ENCODE results near the gene TMBIM6. TPM values are rescaled to one million over a fixed set of nuclear protein-coding genes. Genes with fewer than 3 reads are reported as not detected.

Gene TMBIM6
- polyA plus RNA-seq, 1 of the 3 experiments (the other 2 are of a cell fraction), result 290 TPM

- TF ChIP-seq, protein P1, sequence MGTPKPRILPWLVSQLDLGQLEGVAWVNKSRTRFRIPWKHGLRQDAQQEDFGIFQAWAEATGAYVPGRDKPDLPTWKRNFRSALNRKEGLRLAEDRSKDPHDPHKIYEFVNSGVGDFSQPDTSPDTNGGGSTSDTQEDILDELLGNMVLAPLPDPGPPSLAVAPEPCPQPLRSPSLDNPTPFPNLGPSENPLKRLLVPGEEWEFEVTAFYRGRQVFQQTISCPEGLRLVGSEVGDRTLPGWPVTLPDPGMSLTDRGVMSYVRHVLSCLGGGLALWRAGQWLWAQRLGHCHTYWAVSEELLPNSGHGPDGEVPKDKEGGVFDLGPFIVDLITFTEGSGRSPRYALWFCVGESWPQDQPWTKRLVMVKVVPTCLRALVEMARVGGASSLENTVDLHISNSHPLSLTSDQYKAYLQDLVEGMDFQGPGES (IDR thresholded peaks at IDR 0.05; ENCODE audit: low read depth, low read length), result no peak
- TF ChIP-seq RXRA (IDR thresholded peaks at IDR 0.05; ENCODE audit: borderline replicate concordance, low read depth) (no peak), GABPA (IDR thresholded peaks at IDR 0.05; ENCODE audit: low read depth) (no peak), NFIC (IDR thresholded peaks at IDR 0.05; ENCODE audit: borderline replicate concordance) (no peak)
- TF ChIP-seq, protein P2, sequence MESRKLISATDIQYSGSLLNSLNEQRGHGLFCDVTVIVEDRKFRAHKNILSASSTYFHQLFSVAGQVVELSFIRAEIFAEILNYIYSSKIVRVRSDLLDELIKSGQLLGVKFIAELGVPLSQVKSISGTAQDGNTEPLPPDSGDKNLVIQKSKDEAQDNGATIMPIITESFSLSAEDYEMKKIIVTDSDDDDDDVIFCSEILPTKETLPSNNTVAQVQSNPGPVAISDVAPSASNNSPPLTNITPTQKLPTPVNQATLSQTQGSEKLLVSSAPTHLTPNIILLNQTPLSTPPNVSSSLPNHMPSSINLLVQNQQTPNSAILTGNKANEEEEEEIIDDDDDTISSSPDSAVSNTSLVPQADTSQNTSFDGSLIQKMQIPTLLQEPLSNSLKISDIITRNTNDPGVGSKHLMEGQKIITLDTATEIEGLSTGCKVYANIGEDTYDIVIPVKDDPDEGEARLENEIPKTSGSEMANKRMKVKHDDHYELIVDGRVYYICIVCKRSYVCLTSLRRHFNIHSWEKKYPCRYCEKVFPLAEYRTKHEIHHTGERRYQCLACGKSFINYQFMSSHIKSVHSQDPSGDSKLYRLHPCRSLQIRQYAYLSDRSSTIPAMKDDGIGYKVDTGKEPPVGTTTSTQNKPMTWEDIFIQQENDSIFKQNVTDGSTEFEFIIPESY (IDR thresholded peaks at IDR 0.05; ENCODE audit: borderline replicate concordance, low read depth), result no peak
- TF ChIP-seq, protein P3, sequence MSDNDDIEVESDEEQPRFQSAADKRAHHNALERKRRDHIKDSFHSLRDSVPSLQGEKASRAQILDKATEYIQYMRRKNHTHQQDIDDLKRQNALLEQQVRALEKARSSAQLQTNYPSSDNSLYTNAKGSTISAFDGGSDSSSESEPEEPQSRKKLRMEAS (IDR thresholded peaks at IDR 0.05; ENCODE audit: low read depth), result no peak
- TF ChIP-seq, protein P4, sequence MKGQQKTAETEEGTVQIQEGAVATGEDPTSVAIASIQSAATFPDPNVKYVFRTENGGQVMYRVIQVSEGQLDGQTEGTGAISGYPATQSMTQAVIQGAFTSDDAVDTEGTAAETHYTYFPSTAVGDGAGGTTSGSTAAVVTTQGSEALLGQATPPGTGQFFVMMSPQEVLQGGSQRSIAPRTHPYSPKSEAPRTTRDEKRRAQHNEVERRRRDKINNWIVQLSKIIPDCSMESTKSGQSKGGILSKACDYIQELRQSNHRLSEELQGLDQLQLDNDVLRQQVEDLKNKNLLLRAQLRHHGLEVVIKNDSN (IDR thresholded peaks at IDR 0.05; ENCODE audit: borderline replicate concordance, low read depth), result no peak
These were observed 39.3 kb upstream of the TMBIM6 start (continued) for GRCh38 chr12:49702009-49702408.

DNA sequence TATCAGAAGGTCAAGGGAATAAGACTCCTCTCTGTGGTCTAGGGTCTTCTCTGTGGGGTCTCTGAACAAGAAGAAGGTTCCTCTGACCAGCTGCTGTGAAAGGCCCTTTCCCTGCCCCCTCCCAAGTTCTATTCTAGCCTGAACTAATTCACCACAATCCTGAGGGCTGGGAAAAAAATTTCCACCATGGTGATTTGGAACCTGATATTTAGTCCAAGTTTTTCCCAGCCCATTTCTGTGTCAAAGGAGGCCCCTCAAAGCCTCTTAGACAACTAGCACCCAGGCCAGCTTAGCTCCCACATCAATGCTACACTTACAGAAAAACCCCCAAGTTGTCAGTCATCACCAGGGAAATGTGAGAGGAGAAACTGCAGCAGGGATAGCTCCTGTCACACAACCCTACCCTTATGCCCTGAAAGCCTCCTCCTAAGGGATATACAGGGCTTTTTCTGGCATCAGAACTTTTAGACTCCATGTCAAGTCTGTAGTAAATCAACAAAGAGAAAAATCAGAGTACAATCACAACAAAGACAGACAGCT, 38.6 kb upstream of the TMBIM6 start:
- Histone ChIP-seq H3K27ac (ENCODE audit: low read depth in 2 of 2, low read length in 1 of 2) (peak overlapping the region in 1 of 2 experiments; percentile 88; a peak in 2 of 4 replicates), H2AFZ (ENCODE audit: low read depth) (no peak overlapping the region), H3K4me2 (peak overlapping the region; percentile 74; the same call in 1 of the 2 replicates), H3K9me3 (no peaks in the 10 kb centered on the region), H3K79me2 (ENCODE audit: insufficient read depth) (peaks cover 88% of the 10 kb centered on the region), H3F3A (replicated peaks; ENCODE audit: insufficient read depth) (peaks cover 45% of the 10 kb centered on the region), H3K9me2 (no peaks in the 10 kb centered on the region), H3K27me3 (ENCODE audit: insufficient read depth) (no peaks in the 10 kb centered on the region), H3K36me3 (replicated peaks in 1 of 2; ENCODE audit: control insufficient read depth in 1 of 2, insufficient read depth in 2 of 2, low read length in 1 of 2) (no peaks in the 10 kb centered on the region), H3K9ac (peak overlapping the region; percentile 11; the same call in 1 of the 2 replicates), H3K4me1 (ENCODE audit: control insufficient read depth in 1 of 2, insufficient read depth in 2 of 2, low read depth in 1 of 2, low read length in 1 of 2) (peaks cover 29 to 45% of the 10 kb centered on the region in 2 experiments; a peak in 3 of 4 replicates), H4K20me1 (ENCODE audit: insufficient read depth) (peaks cover 37% of the 10 kb centered on the region), H3K4me3 (ENCODE audit: low read depth in 2 of 2, low read length in 1 of 2) (no peak overlapping the region)
- ChIA-PET CTCF (interaction anchor here (0.6 to 22.7 kb wide), 6 partner anchors 14 to 57 kb away, joined by 3 to 590 read pairs (median 6); no protein-coding TSS in a partner anchor), POLR2A (interaction anchor here (1.0 kb wide), 1 partner anchor 29 kb away, joined by 4 read pairs; no protein-coding TSS in a partner anchor)
- TF ChIP-seq, protein P1 (IDR thresholded peaks at IDR 0.05; ENCODE audit: low read depth, low read length), result no peak
- TF ChIP-seq TCF12 (IDR thresholded peaks at IDR 0.05) (no peak), NFIC (IDR thresholded peaks at IDR 0.05; ENCODE audit: borderline replicate concordance) (no peak), GABPA (IDR thresholded peaks at IDR 0.05; ENCODE audit: low read depth) (no peak), ELF1 (IDR thresholded peaks at IDR 0.05) (no peak), NRF1 (IDR thresholded peaks at IDR 0.05; ENCODE audit: low read depth, low read length) (no peak), RAD21 (IDR thresholded peaks at IDR 0.05; ENCODE audit: low read length) (no peak), RCOR1 (IDR thresholded peaks at IDR 0.05; ENCODE audit: low read length) (no peak), JUND (IDR thresholded peaks at IDR 0.05) (no peak)
- TF ChIP-seq, protein P5, sequence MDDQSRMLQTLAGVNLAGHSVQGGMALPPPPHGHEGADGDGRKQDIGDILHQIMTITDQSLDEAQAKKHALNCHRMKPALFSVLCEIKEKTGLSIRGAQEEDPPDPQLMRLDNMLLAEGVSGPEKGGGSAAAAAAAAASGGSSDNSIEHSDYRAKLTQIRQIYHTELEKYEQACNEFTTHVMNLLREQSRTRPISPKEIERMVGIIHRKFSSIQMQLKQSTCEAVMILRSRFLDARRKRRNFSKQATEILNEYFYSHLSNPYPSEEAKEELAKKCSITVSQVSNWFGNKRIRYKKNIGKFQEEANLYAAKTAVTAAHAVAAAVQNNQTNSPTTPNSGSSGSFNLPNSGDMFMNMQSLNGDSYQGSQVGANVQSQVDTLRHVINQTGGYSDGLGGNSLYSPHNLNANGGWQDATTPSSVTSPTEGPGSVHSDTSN (IDR thresholded peaks at IDR 0.05), result no peak
- TF ChIP-seq, protein P6, sequence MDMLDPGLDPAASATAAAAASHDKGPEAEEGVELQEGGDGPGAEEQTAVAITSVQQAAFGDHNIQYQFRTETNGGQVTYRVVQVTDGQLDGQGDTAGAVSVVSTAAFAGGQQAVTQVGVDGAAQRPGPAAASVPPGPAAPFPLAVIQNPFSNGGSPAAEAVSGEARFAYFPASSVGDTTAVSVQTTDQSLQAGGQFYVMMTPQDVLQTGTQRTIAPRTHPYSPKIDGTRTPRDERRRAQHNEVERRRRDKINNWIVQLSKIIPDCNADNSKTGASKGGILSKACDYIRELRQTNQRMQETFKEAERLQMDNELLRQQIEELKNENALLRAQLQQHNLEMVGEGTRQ (IDR thresholded peaks at IDR 0.05; ENCODE audit: borderline replicate concordance, low read depth, low read length), result no peak
- no peak for DNase-seq

All from SK-N-SH (cell line).